Type B pancreatic cell (in vitro differentiated cells): ENCODE measurements around the gene SCYGR4. TPM values are rescaled to one million over a fixed set of nuclear protein-coding genes. Genes with fewer than 3 reads are reported as not detected.

Experiments used
- DNase-seq: peaks from one replicate; pipeline ENCODE4 v3.0.0; 2021; ENCODE audit warnings: mixed read lengths; ENCODE audit not compliant: unreplicated experiment; ENCODE audit errors: extremely low spot score
- H3K27ac Mint-ChIP-seq: 2 replicates; pipeline ENCODE4 v1.8.0; 2021; ENCODE audit warnings: mild to moderate bottlenecking, mixed read lengths
- H3K27me3 Mint-ChIP-seq: 2 replicates; pipeline ENCODE4 v1.8.0; 2021; ENCODE audit warnings: mixed read lengths
- H3K36me3 Mint-ChIP-seq: 2 replicates; pipeline ENCODE4 v1.8.0; 2021; ENCODE audit warnings: mixed read lengths
- H3K4me1 Mint-ChIP-seq: one replicate; pipeline ENCODE4 v1.8.0; 2021; ENCODE audit warnings: mixed read lengths; ENCODE audit not compliant: unreplicated experiment
- H3K4me3 Mint-ChIP-seq: 2 replicates; pipeline ENCODE4 v1.8.0; 2021; ENCODE audit warnings: mild to moderate bottlenecking, mixed read lengths
- H3K9me3 Mint-ChIP-seq: 2 replicates; pipeline ENCODE4 v1.8.0; 2021; ENCODE audit warnings: mixed read lengths
- CTCF ChIP-seq: fragments of 200-600 bp; sonication (generic); conservative IDR thresholded peaks from 2 replicates; pipeline ENCODE4 v1.5.0; 2021; ENCODE audit warnings: antibody characterized with exemption, mild to moderate bottlenecking
- total RNA-seq: library from RNA; stranded (reverse); gene quantifications from 2 replicates; pipeline ENCODE4 v1.2.1, GENCODE V29; 2021; ENCODE audit warnings: low replicate concordance

SCYGR4 gene
- total RNA-seq, 1 donor from 2014 or later: not detected

GRCh38 chr2:227614246-227614645 is 3.1 kb upstream of the SCYGR4 start:
- no peak overlapping the region for H3K27ac Mint-ChIP-seq
- H3K9me3 Mint-ChIP-seq: no peaks in the 10 kb centered on the region
- H3K4me3 Mint-ChIP-seq: no peak overlapping the region
- TF ChIP-seq CTCF: no peak
- H3K36me3 Mint-ChIP-seq: no peaks in the 10 kb centered on the region
- no peaks in the 10 kb centered on the region for H3K4me1 Mint-ChIP-seq
- peaks cover 16% of the 10 kb centered on the region for H3K27me3 Mint-ChIP-seq
- DNase-seq: no peak

- Mint-ChIP-seq H3K27ac (no peak within 1 kb of the TSS), H3K36me3 (no peaks in the 10 kb centered on the region), H3K4me3 (no peak within 1 kb of the TSS), H3K27me3 (peaks cover 16% of the 10 kb centered on the region), H3K4me1 (no peaks in the 10 kb centered on the region), H3K9me3 (no peaks in the 10 kb centered on the region)
- TF ChIP-seq CTCF: no peak
- DNase-seq: no peak
These were observed 2.6 kb upstream of the SCYGR4 start, which contains the start of gene SCYGR3 for GRCh38 chr2:227614740-227615139. Gene SCYGR3, minus strand, starts transcription at chr2:227614840. Its CDS starts 0 bp downstream, at chr2:227614840.

- Mint-ChIP-seq H3K4me1 (no peaks in the 10 kb centered on the region), H3K36me3 (no peaks in the 10 kb centered on the region), H3K27me3 (peaks cover 16% of the 10 kb centered on the region), H3K4me3 (no peak overlapping the region), H3K9me3 (no peaks in the 10 kb centered on the region), H3K27ac (no peak overlapping the region)
- TF ChIP-seq CTCF: no peak
- DNase-seq: no peak
These were observed 2.1 kb upstream of the SCYGR4 start for GRCh38 chr2:227615181-227615580.

DNA sequence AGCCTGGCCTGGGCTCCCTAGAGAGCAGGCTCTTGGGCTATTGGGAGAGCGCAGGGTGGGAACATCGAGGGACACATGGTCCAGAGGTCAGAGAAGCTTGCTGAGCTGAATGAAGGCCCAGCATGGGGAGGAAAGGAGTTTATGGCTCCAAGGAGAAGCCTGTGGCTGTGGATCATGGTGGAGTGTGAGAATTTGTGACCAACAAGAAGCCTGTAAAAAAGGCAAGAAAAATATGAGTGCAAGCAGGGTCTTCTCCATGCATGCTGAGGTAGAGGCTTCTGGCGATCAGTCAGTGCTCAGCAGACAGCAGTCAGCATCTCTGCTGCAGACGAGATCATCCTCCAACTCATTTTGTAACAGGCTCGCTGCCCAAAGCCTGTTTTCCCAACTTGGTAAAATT is 1.4 kb upstream of the SCYGR4 start:
- no peak for TF ChIP-seq CTCF
- Mint-ChIP-seq H3K27me3 (peaks cover 16% of the 10 kb centered on the region), H3K4me1 (no peaks in the 10 kb centered on the region), H3K9me3 (no peaks in the 10 kb centered on the region), H3K36me3 (no peaks in the 10 kb centered on the region), H3K4me3 (no peak overlapping the region), H3K27ac (no peak overlapping the region)
- no peak for DNase-seq

DNA sequence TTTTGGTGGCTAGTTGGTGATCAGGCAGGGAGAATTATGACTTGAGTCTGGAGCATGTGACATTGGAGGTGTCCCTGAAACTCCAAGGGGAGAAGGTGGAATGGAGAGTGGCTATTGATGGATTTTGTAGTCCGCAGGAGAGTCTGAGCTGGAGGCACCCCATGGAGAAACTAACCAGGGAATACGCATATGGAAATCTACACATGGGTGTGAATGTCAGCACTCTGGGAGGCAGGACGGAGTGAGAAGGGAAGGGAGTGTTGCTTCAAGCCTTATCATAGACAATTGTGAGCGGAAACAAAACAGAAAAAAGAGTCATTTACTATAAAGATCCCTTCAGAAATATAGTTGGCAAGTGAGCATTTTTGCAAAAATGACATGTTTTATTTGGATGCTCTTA is 667 bp upstream of the SCYGR4 start:
- no peak overlapping the region for H3K27ac Mint-ChIP-seq
- no peaks in the 10 kb centered on the region for H3K36me3 Mint-ChIP-seq
- no peak overlapping the region for H3K4me3 Mint-ChIP-seq
- no peaks in the 10 kb centered on the region for H3K4me1 Mint-ChIP-seq
- TF ChIP-seq CTCF: no peak
- peaks cover 16% of the 10 kb centered on the region for H3K27me3 Mint-ChIP-seq
- no peak for DNase-seq
- no peaks in the 10 kb centered on the region for H3K9me3 Mint-ChIP-seq

DNA sequence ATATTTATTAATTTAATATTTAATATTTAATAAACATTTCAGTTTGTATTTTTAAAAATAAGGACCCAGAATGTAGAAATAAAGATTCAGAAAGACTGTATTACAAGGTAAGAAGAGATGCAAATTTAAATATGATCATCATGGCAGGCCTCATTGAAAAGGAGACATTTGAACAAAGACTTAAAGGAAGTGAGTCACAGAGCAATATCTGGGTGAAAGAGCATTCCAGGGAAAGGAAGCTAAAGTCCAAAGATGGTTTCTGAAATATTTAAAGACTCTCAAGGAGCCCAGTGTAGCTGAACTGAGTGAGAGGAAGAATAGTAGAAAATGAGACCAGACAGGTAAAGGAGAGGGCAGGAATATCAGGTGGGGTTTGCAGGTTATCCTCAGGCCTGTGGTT is 5.9 kb downstream of the SCYGR4 start:
- Mint-ChIP-seq H3K27me3 (no peaks in the 10 kb centered on the region), H3K9me3 (no peaks in the 10 kb centered on the region), H3K4me1 (no peaks in the 10 kb centered on the region), H3K36me3 (no peaks in the 10 kb centered on the region), H3K27ac (peak overlapping the region; percentile 23), H3K4me3 (no peak overlapping the region)
- no peak for TF ChIP-seq CTCF
- DNase-seq: no peak
